H1 (cell line): ENCODE measurements around the gene RNU7-1. TPM values are rescaled to one million over a fixed set of nuclear protein-coding genes. Genes with fewer than 3 reads are reported as not detected.

ENCODE experiments used
- CTCF ChIA-PET: fragments of 300-600 bp; sonication (Branson Sonifier 250); formaldehyde crosslinking; loops from one replicate; lab custom pipeline; 2021; ENCODE audit not compliant: partially characterized antibody; lab: Charles Lee
- POLR2A ChIA-PET: fragments of 300-600 bp; sonication (Branson Sonifier 250); formaldehyde crosslinking; loops from one replicate; lab custom pipeline; 2021; ENCODE audit warnings: inconsistent platforms; ENCODE audit not compliant: partially characterized antibody; lab: Charles Lee
- DNase-seq, 2 experiments: peaks; one replicate each; pipeline versions ENCODE4 v3.0.0 to v3.0.0-alpha.2; 2010 to 2022; ENCODE audit warnings: low spot score in 2 of 2, low read depth in 1 of 2, mixed read lengths in 1 of 2
- FAIRE-seq: peaks from 2 replicates; lab custom pipeline; 2011; peaks lifted over from hg19 to GRCh38; lab: Jason Lieb, UNC
- H2AFZ ChIP-seq: 2 replicates; pipeline ENCODE4 v1.8.1; 2012; ENCODE audit warnings: low read length, inconsistent platforms
- H2AK5ac ChIP-seq: 2 replicates; pipeline ENCODE4 v1.6.1; 2013; ENCODE audit warnings: low read depth, low read length
- H2BK120ac ChIP-seq: replicated peaks from 2 replicates; pipeline ENCODE3; 2013; ENCODE audit warnings: low read depth, low read length, inconsistent platforms
- H2BK12ac ChIP-seq: 2 replicates; pipeline ENCODE4 v1.6.1; 2013; ENCODE audit warnings: low read depth, low read length
- H2BK15ac ChIP-seq: 2 replicates; pipeline ENCODE4 v1.6.1; 2013; ENCODE audit warnings: low read length
- H2BK20ac ChIP-seq: 2 replicates; pipeline ENCODE4 v1.6.1; 2013; ENCODE audit warnings: low read length
- H2BK5ac ChIP-seq: 2 replicates; pipeline ENCODE4 v1.6.1; 2013; ENCODE audit warnings: low read depth, low read length
- H3K14ac ChIP-seq: 2 replicates; pipeline ENCODE4 v1.6.1; 2013; ENCODE audit warnings: inconsistent platforms; ENCODE audit not compliant: insufficient read length
- H3K18ac ChIP-seq: 2 replicates; pipeline ENCODE4 v1.6.1; 2013; ENCODE audit warnings: low read length; ENCODE audit errors: extremely low read depth
- H3K23ac ChIP-seq: 2 replicates; pipeline ENCODE4 v1.6.1; 2013; ENCODE audit warnings: inconsistent platforms; ENCODE audit not compliant: insufficient read length
- H3K23me2 ChIP-seq: 2 replicates; pipeline ENCODE4 v1.6.1; 2013; ENCODE audit warnings: low read depth, low read length
- H3K27ac ChIP-seq: 2 replicates; pipeline ENCODE4 v1.6.1; 2011; ENCODE audit warnings: low read depth, low read length, inconsistent platforms
- H3K27me3 ChIP-seq, 4 experiments: replicated peaks in 1 of 4; 1 replicate in 1 of 4; 2 replicates in 3 of 4; pipeline versions ENCODE4 v1.6.1 to v1.8.1; 2011 to 2013; ENCODE audit warnings: low read length in 3 of 4, mild to moderate bottlenecking in 3 of 4, inconsistent platforms in 2 of 4, mixed read lengths in 2 of 4, moderate library complexity in 1 of 4; ENCODE audit not compliant: control insufficient read depth in 3 of 4, insufficient read depth in 3 of 4; ENCODE audit errors: extremely low read depth in 1 of 4
- H3K36me3 ChIP-seq, 4 experiments: 2 replicates each; pipeline versions ENCODE4 v1.6.1 to v1.8.1; 2011 to 2013; ENCODE audit warnings: mild to moderate bottlenecking in 4 of 4, low read length in 3 of 4, moderate library complexity in 2 of 4, control low read depth in 1 of 4, inconsistent platforms in 1 of 4; ENCODE audit not compliant: insufficient read depth in 4 of 4, control insufficient read depth in 2 of 4
- H3K4ac ChIP-seq: replicated peaks from 2 replicates; pipeline ENCODE3; 2013; ENCODE audit warnings: low read length, low read depth, mixed read lengths, inconsistent platforms; ENCODE audit not compliant: insufficient read length
- H3K4me1 ChIP-seq, 4 experiments: replicated peaks in 1 of 4; 1 replicate in 1 of 4; 2 replicates in 3 of 4; pipeline versions ENCODE4 v1.6.1 to v1.8.1; 2011 to 2013; ENCODE audit warnings: low read length in 3 of 4, inconsistent platforms in 2 of 4, mixed read lengths in 1 of 4; ENCODE audit not compliant: insufficient read depth in 4 of 4, control insufficient read depth in 3 of 4
- H3K4me2 ChIP-seq, 2 experiments: 2 replicates each; pipeline versions ENCODE4 v1.6.1 to v1.8.1; 2011 to 2013; ENCODE audit warnings: low read depth in 2 of 2, low read length in 2 of 2, control low read depth in 1 of 2, inconsistent platforms in 1 of 2, mild to moderate bottlenecking in 1 of 2; ENCODE audit not compliant: insufficient read depth in 1 of 2
- H3K4me3 ChIP-seq, 4 experiments: fragments of 200-600, 300-600 bp in 1 of 4; sonication (generic), shearing (Covaris generic), sonication (Bioruptor Twin) in 1 of 4; 2 replicates each; pipeline versions ENCODE4 v1.5.1 to v1.8.1; 2011 to 2016; ENCODE audit warnings: low read length in 4 of 4, low read depth in 3 of 4, control low read depth in 2 of 4, inconsistent platforms in 2 of 4, mild to moderate bottlenecking in 2 of 4, mixed read lengths in 1 of 4, moderate library complexity in 1 of 4; ENCODE audit not compliant: insufficient read depth in 2 of 4; ENCODE audit errors: extremely low read depth in 1 of 4
- H3K56ac ChIP-seq: replicated peaks from 2 replicates; pipeline ENCODE3; 2013; ENCODE audit warnings: low read depth, mild to moderate bottlenecking, mixed read lengths, low read length, inconsistent platforms; ENCODE audit not compliant: insufficient read length
- H3K79me1 ChIP-seq: 2 replicates; pipeline ENCODE4 v1.6.1; 2013; ENCODE audit warnings: low read depth, low read length, control low read depth
- H3K79me2 ChIP-seq, 2 experiments: 2 replicates each; pipeline versions ENCODE4 v1.6.1 to v1.8.1; 2012 to 2013; ENCODE audit warnings: low read length in 2 of 2, mild to moderate bottlenecking in 2 of 2, inconsistent platforms in 1 of 2; ENCODE audit not compliant: insufficient read depth in 2 of 2, control insufficient read depth in 1 of 2
- H3K9ac ChIP-seq, 4 experiments: replicated peaks in 1 of 4; 1 replicate in 1 of 4; 2 replicates in 3 of 4; pipeline versions ENCODE4 v1.6.1 to v1.8.1; 2011 to 2013; ENCODE audit warnings: low read depth in 3 of 4, low read length in 3 of 4, control low read depth in 2 of 4, mild to moderate bottlenecking in 2 of 4, moderate library complexity in 2 of 4, inconsistent platforms in 1 of 4; ENCODE audit errors: extremely low read depth in 1 of 4
- H3K9me3 ChIP-seq, 2 experiments: 2 replicates each; pipeline versions ENCODE4 v1.6.1 to v1.8.1; 2012 to 2013; ENCODE audit warnings: mild to moderate bottlenecking in 2 of 2, moderate library complexity in 2 of 2, control low read depth in 1 of 2, inconsistent platforms in 1 of 2, low read depth in 1 of 2, low read length in 1 of 2, mixed read lengths in 1 of 2; ENCODE audit not compliant: insufficient read depth in 2 of 2
- H4K20me1 ChIP-seq, 2 experiments: replicated peaks in 1 of 2; 2 replicates each; pipeline versions ENCODE3 to v1.8.1; 2011 to 2013; ENCODE audit warnings: inconsistent platforms in 2 of 2, low read length in 2 of 2, mild to moderate bottlenecking in 1 of 2; ENCODE audit not compliant: insufficient read depth in 2 of 2, control insufficient read depth in 1 of 2
- H4K5ac ChIP-seq: 2 replicates; pipeline ENCODE4 v1.6.1; 2013; ENCODE audit warnings: low read length, low read depth, mixed read lengths, inconsistent platforms; ENCODE audit not compliant: insufficient read length
- H4K8ac ChIP-seq: 2 replicates; pipeline ENCODE4 v1.8.0; 2013; ENCODE audit warnings: mild to moderate bottlenecking, moderate library complexity, low read length, inconsistent platforms; ENCODE audit not compliant: insufficient read depth; ENCODE audit errors: extremely low read depth
- H4K91ac ChIP-seq: replicated peaks from 2 replicates; pipeline ENCODE3; 2013; ENCODE audit warnings: low read length, mixed read lengths, inconsistent platforms; ENCODE audit not compliant: insufficient read length
- CEBPB ChIP-seq: IDR thresholded peaks from 2 replicates; pipeline ENCODE4 v1.6.1; 2012; ENCODE audit warnings: low read depth, low read length
- CREB1 ChIP-seq: IDR thresholded peaks from 2 replicates; pipeline ENCODE4 v1.6.1; 2012; ENCODE audit warnings: inconsistent platforms
- CTCF ChIP-seq, 3 experiments: IDR thresholded peaks; 1 replicate in 2 of 3; 2 replicates in 1 of 3; pipeline versions ENCODE4 v1.5.1 to v1.6.1; 2011; ENCODE audit warnings: low read length in 3 of 3, mild to moderate bottlenecking in 3 of 3, inconsistent platforms in 2 of 3, low read depth in 1 of 3, moderate library complexity in 1 of 3; ENCODE audit not compliant: insufficient read depth in 1 of 3; ENCODE audit errors: control extremely low read depth in 1 of 3
- HDAC6 ChIP-seq: IDR thresholded peaks from one replicate; pipeline ENCODE4 v1.7.1; 2012; ENCODE audit warnings: low read depth, mild to moderate bottlenecking, inconsistent platforms, low read length, moderate library complexity
- RNF2 ChIP-seq: fragments of 200-900, 300-1000 bp; sonication (generic); IDR thresholded peaks from 2 replicates; pipeline ENCODE4 v1.7.1; 2016; ENCODE audit warnings: borderline replicate concordance, low read depth, mild to moderate bottlenecking, antibody characterized with exemption, low read length; ENCODE audit not compliant: poor library complexity, severe bottlenecking; ENCODE audit errors: missing control alignments
- SAP30 ChIP-seq: fragments of 300-600 bp; sonication (generic); IDR thresholded peaks from 2 replicates; pipeline ENCODE4 v1.7.1; 2012; ENCODE audit warnings: low read length, moderate library complexity, mild to moderate bottlenecking, inconsistent platforms; ENCODE audit not compliant: insufficient read depth, insufficient replicate concordance
- SIX5 ChIP-seq: IDR thresholded peaks from 2 replicates; pipeline ENCODE4 v1.6.1; 2011; ENCODE audit warnings: mild to moderate bottlenecking, low read depth, low read length
- WGBS, 2 experiments: shearing (Covaris generic) in 1 of 2; methylation state at CpG; one replicate each; pipeline versions ENCODE4 v1.1.6 to v1.1.7; 2013 to 2015; ENCODE audit warnings: low lambda C conversion rate in 2 of 2, mixed read lengths in 2 of 2, inconsistent platforms in 1 of 2, low coverage in 1 of 2, missing lambda C conversion rate in 1 of 2; ENCODE audit not compliant: insufficient replicate concordance in 2 of 2, insufficient coverage in 1 of 2, insufficient read length in 1 of 2; ENCODE audit errors: extremely low coverage in 1 of 2, missing lambda C conversion rate in 1 of 2; 5-methylcytosine and 5-hydroxymethylcytosine counted together
- polyA plus RNA-seq, 7 experiments: library from polyadenylated mRNA; depleted of rRNA in 3 of 7; stranded (reverse) in 5 of 7; unstranded in 2 of 7; fragments of >200 nt in 5 of 7; fragments of 200-250 nt in 2 of 7; gene quantifications; 1 replicate in 5 of 7; 2 replicates in 1 of 7; 4 replicates in 1 of 7; pipeline versions ENCODE4 v1.2.1 to v1.2.3, GENCODE V29; 2011 to 2013; ENCODE audit warnings: missing spikeins in 2 of 7, mixed read lengths in 2 of 7
- total RNA-seq: library from RNA; stranded (reverse); fragmentation: NEBNext Ultra II Directional; extraction: Animal tissue kit (Norgen Biotek cat#: 25700); gene quantifications from 2 replicates; pipeline ENCODE4 v1.2.1, GENCODE V29; 2021

RNU7-1 gene
- total and polyA plus RNA-seq, 2 of the 8 experiments (the other 6 are each of a cell fraction or from before 2014, with no cell fraction given): not detected

GRCh38 chr12:6962285-6963015, 18.8 kb downstream of the RNU7-1 start:
- H3K23ac ChIP-seq: no peak overlapping the region
- TF ChIP-seq CEBPB (peak; percentile 76), HDAC6 (no peak), CREB1 (no peak), RNF2 (no peak), SIX5 (no peak), SAP30 (peak; percentile 15), CTCF (IDR thresholded peaks at IDR 0.05; ENCODE audit: control extremely low read depth in 1 of 3, insufficient read depth in 1 of 3, low read depth in 1 of 3, low read length in 3 of 3) (peak in 1 of 3 experiments; percentile 7; a peak in 1 of 4 replicates)

More at GRCh38 chr12:6962285-6963015, 18.8 kb downstream of the RNU7-1 start:
- H2AFZ ChIP-seq: no peak overlapping the region; the same call in 1 of the 2 replicates
- peak overlapping the region; percentile 3 for H3K56ac ChIP-seq
- H3K4me1 ChIP-seq: peaks cover 12 to 39% (median 30%) of the 10 kb centered on the region in 4 experiments
- H4K91ac ChIP-seq: peak overlapping the region; percentile 57
- peak overlapping the region; percentile 97 for H2BK5ac ChIP-seq
- peak overlapping the region; percentile 47 for H2BK120ac ChIP-seq
- H3K18ac ChIP-seq: peak overlapping the region; percentile 72
- no peak overlapping the region for H3K14ac ChIP-seq
- peak overlapping the region; percentile 30; the same call in 1 of the 2 replicates for H2AK5ac ChIP-seq
- H4K20me1 ChIP-seq: no peaks in the 10 kb centered on the region
- H3K79me1 ChIP-seq: no peaks in the 10 kb centered on the region
- POLR2A ChIA-PET: interaction anchor here (0.7 to 44.0 kb wide), 15 partner anchors 6 to 173 kb away, joined by 3 to 1596 read pairs (median 4); partner anchors contain the start of genes ATN1, C12orf57, C1RL and EMG1
- peak overlapping the region; percentile 68 to 90 (median 82) for H3K4me3 ChIP-seq
- peak overlapping the region; percentile 74; the same call in 1 of the 2 replicates for H3K27ac ChIP-seq
- FAIRE-seq (no peak), DNase-seq (peak in 1 of 2 experiments; percentile 82)
- peak overlapping the region; percentile 66 to 93 for H3K4me2 ChIP-seq
- H3K36me3 ChIP-seq: peaks cover 13 to 26% (median 15%) of the 10 kb centered on the region in 4 experiments
- H3K9ac ChIP-seq: peak overlapping the region in 3 of 4 experiments; percentile 50 to 57 (median 54); a peak in 5 of 7 replicates
- peak overlapping the region; percentile 30 for H4K5ac ChIP-seq
- H2BK15ac ChIP-seq: peak overlapping the region; percentile 88; the same call in 1 of the 2 replicates
- peak overlapping the region; percentile 15; the same call in 1 of the 2 replicates for H2BK20ac ChIP-seq
- H3K27me3 ChIP-seq: no peaks in the 10 kb centered on the region
- WGBS, 2 experiments: 12% methylated on average over 25 of the region's 25 CpGs; no CpG with 5 or more reads in 1 of the 2 experiments
- peak overlapping the region; percentile 99 for H2BK12ac ChIP-seq
- H3K23me2 ChIP-seq: peaks cover 16% of the 10 kb centered on the region; the same call in 1 of the 2 replicates
- H3K4ac ChIP-seq: peak overlapping the region; percentile 80
- CTCF ChIA-PET: interaction anchor here (0.5 to 12.2 kb wide), 28 partner anchors 10 to 1762 kb away, joined by 3 to 277 read pairs (median 4); partner anchors contain the start of genes C12orf57, PTPN6, RNU7-1 and SPSB2
- H4K8ac ChIP-seq: peak overlapping the region; percentile 72; the same call in 1 of the 2 replicates
- H3K79me2 ChIP-seq: peaks cover 0 to 14% of the 10 kb centered on the region in 2 experiments; a peak in 2 of 4 replicates
- H3K9me3 ChIP-seq: no peaks in the 10 kb centered on the region
